Putamen (tissue), 1 donor: ENCODE data around the gene NKX2-4.
"Not testable (repeated sequence)": the region's sequence is repeated elsewhere in the genome, so short reads cannot be mapped to it uniquely, and the experiment has no call there.

Source experiments
- DNase-seq: peaks from one replicate; pipeline ENCODE4 v3.0.0-alpha.2; 2016; ENCODE audit warnings: low spot score

Gene NKX2-4

GRCh38 chr20:21397341-21398108 is at the start of gene NKX2-4:
Gene NKX2-4 (minus strand): TSS chr20:21397526. CDS start chr20:21397399, 127 bp downstream.
- DNase-seq = no peak

- no peak for DNase-seq
Observed at GRCh38 chr20:21437816-21438215, 40.5 kb upstream of the NKX2-4 start.

GRCh38 chr20:21437248-21437647 is 39.9 kb upstream of the NKX2-4 start:
- DNase-seq = no peak

- no peak for DNase-seq
Observed at GRCh38 chr20:21436205-21436604, 38.9 kb upstream of the NKX2-4 start.

- DNase-seq = no peak
Observed at GRCh38 chr20:21435576-21435975, 38.2 kb upstream of the NKX2-4 start.

GRCh38 chr20:21433329-21433890 is 36.1 kb upstream of the NKX2-4 start:
- no peak for DNase-seq

- no peak for DNase-seq
Observed at GRCh38 chr20:21432911-21433310, 35.6 kb upstream of the NKX2-4 start.

- no peak for DNase-seq
Observed at GRCh38 chr20:21430020-21430419, 32.7 kb upstream of the NKX2-4 start.

GRCh38 chr20:21424846-21425245 is 27.5 kb upstream of the NKX2-4 start:
- no peak for DNase-seq

GRCh38 chr20:21423712-21424111 is 26.4 kb upstream of the NKX2-4 start:
- DNase-seq = not testable (repeated sequence)

- DNase-seq = no peak
Observed at GRCh38 chr20:21421601-21422236, 24.4 kb upstream of the NKX2-4 start.

- not testable (repeated sequence) for DNase-seq
Observed at GRCh38 chr20:21419147-21419546, 21.8 kb upstream of the NKX2-4 start.

GRCh38 chr20:21413996-21414395 is 16.7 kb upstream of the NKX2-4 start:
- not testable (repeated sequence) for DNase-seq

- no peak for DNase-seq
Observed at GRCh38 chr20:21411725-21412124, 14.4 kb upstream of the NKX2-4 start.

GRCh38 chr20:21399005-21399475 is 1.7 kb upstream of the NKX2-4 start:
- DNase-seq = no peak

- DNase-seq = no peak
Observed at GRCh38 chr20:21398109-21399004, 1.0 kb upstream of the NKX2-4 start.

- no peak for DNase-seq
Observed at GRCh38 chr20:21396599-21397340, 556 bp downstream of the NKX2-4 start.

- no peak for DNase-seq
Observed at GRCh38 chr20:21395666-21396598, 1.4 kb downstream of the NKX2-4 start.

- DNase-seq = no peak
Observed at GRCh38 chr20:21395051-21395665, 2.2 kb downstream of the NKX2-4 start.

- DNase-seq = no peak
Observed at GRCh38 chr20:21394551-21394950, 2.8 kb downstream of the NKX2-4 start.
